Inflammatory macrophage treated with lipopolysaccharide for 4 hours (primary cell): ENCODE measurements around the gene ASB1.
A peak's percentile ranks its signal among the peaks of the same experiment; 100 is the strongest.

Experiments
- DNase-seq: peaks from one replicate; pipeline ENCODE4 v3.0.0-alpha.2; 2020

ASB1 gene

DNA sequence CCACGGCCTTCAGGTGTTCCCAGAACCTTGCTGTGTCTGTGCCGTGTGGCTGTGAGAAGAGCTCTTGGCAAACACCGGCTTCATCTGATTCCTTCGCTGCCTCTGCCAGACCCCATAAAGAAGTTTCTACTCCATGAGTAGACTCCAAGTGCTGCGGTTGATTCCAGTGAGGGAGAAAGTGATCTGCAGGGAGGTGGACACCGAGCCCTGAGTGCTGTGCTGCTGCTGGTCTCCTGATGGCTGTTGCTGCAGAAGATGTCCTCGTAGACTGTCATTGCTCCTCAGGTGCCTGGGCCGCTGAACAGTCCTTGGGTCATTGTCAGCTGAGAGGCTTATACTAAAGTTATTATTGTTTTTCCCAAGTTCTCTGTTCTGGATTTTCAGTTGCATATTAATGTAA lies 19.6 kb downstream of the ASB1 start:
- DNase-seq: no peak

DNA sequence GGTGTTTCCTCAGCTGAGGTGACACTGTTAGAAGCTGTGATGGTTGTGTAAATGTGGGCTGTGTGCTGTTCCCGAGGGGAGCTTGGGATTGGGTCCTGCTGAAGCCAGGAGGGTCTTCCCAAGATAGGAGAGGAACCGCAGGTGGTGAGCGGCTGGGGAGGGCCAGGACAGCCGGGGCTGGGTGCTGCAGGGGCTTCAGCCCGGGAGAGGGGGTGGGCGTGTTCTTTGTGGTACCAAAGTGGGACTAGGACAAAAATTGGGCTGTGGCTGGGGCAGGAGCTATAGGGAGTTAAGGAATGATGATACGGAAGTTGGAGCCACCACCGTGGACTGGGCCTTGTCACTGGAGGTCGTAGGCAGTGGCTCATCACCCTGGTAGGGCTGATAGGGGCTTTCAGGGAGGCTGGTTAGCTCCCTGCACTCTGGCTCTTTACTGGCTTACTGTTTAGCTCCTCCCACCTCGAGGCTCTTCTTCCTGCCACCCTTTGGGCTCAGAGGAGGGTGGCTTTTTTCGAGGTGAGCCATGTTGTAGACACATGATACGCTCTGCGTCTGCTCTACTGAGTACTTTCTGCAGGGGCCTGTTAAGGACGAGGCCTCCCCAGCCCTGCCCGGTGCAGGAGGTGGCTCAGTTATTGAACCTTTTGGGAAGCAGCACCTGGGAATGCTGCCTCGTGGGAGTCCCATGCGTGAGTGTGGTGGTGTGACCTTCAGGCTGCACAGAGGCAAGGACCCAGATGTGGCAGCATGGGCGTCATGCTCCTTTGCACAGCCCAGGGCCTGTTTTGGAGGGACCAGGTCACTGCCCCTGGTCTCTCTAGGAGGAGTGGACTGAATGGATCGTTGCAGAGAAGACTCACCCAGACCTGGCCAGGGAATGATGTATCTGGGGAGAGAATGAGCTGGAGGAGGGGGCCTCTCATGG lies 21.6 kb downstream of the ASB1 start:
- DNase-seq: no peak

GRCh38 chr2:238449241-238449640 lies 22.5 kb downstream of the ASB1 start:
- DNase-seq: no peak

- DNase-seq: peak; percentile 70
These were observed 23.2 kb downstream of the ASB1 start for GRCh38 chr2:238449909-238450417.

GRCh38 chr2:238450440-238450861 lies 23.7 kb downstream of the ASB1 start:
- DNase-seq: no peak

- DNase-seq: no peak
These were observed 27.1 kb downstream of the ASB1 start for GRCh38 chr2:238453842-238454241.

DNA sequence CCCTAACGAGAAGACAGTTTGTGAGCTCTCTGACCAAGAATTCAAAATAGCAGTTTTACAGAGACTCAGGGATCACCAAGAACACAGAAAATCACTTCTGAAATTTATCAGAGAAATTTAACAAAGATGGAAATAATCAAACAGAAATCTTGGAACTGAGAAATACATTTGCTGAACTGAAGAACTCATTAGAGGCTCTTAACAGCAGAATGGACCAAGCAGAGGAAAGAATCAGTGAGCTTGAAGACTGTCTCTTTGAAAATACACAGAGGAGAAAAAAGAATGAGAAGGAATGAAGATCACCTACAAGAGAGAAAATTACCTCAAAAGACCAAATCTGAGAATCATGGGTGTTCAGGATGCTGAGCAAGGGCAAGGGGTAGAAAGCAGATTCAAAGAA lies 29.7 kb downstream of the ASB1 start:
- no peak for DNase-seq

GRCh38 chr2:238456970-238457926 lies 30.5 kb downstream of the ASB1 start:
- DNase-seq: no peak

- DNase-seq: no peak
These were observed 31.2 kb downstream of the ASB1 start for GRCh38 chr2:238457927-238458324.

- DNase-seq: no peak
These were observed 31.9 kb downstream of the ASB1 start for GRCh38 chr2:238458651-238459050.

DNA sequence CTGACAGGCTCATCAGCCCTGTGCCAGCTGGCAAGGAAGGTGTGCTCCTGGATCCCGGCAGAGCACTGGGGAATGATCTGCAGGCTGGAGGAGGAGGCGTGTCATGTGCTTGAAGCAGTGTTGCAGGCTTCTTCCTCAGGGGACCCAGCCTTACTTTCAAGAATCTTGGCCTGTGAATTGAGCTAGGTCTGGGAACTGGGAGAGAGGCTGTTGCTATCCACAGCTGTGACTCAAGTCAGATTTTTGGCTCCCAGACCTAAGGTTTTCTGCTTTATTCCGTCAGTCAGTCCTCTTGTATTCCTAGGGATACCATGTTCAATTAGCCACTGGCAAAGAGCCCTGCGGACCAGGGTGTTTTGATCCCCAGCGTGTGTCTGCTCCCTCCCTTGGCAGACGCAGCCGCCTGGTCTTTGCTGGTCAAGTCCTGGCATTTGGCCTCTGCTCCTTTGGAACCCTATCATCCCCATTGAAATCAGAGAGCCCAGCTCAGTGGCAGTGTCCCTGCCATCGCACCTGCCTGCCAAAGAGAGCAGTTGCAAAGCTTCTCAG lies 32.4 kb downstream of the ASB1 start:
- no peak for DNase-seq

DNA sequence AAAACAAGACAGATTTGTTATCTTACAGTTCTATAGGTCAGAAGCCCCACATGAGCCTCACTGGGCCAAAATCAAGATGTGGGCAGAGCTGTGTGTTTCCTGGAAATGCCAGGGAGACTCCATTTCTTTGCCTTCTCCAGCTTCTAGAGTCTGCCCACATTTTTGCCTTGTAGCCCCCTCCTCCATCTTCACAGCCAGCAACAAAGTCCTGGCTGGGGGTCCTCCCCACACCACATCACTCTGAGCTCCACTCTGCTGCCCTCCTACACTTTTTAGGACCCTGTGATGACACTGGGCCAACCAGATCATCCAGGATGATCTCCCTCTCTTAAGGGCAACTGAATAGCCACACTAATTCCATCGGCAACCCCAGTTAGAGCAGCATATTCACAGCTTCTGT lies 34.3 kb downstream of the ASB1 start:
- no peak for DNase-seq

- DNase-seq: no peak
These were observed 34.8 kb downstream of the ASB1 start for GRCh38 chr2:238461491-238461890.

DNA sequence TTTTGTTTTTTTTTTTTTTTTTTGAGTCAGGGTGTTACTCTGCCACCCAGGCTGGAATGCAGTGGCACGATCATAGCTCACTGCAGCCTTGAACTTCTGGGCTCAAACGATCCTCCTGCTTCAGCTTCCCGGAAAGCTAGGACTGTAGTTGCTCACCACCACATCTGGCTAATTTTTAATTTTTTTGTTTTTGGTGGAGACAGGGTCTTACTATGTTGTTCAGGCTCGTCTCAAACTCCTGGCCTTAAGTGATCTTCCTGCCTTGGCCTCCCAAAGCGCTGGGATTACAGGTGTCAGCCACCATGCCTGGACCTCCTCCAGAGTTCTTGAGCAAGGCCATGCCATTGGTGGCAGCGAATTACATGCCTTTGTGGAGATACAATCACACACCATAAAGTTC lies 35.2 kb downstream of the ASB1 start:
- DNase-seq: no peak

- peak; percentile 60 for DNase-seq
These were observed 36.2 kb downstream of the ASB1 start for GRCh38 chr2:238462782-238463396.

DNA sequence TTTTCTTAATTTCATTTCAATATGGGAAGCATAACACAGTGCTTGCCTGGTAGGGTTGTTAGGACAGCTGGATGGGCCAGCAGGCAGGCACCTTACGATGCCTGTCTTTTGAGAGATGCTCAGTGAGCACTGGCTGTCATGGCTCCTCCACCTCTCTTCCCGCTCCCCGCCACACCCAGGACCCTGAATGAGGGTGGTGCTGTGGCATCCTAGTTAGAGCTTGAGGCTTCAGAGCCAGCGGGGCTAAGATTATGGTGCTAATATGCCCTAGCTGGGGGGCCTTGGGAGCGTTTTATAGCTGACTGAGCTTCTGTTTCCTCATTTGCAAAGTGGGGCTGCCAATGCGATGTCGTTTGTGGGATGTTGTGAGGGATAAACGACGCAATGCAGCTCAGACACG lies 37.7 kb downstream of the ASB1 start:
- no peak for DNase-seq

- DNase-seq: no peak
These were observed 38.9 kb downstream of the ASB1 start for GRCh38 chr2:238465487-238466242.

- no peak for DNase-seq
These were observed 39.6 kb downstream of the ASB1 start for GRCh38 chr2:238466243-238466756.

GRCh38 chr2:238467062-238467461 lies 40.3 kb downstream of the ASB1 start:
- no peak for DNase-seq

DNA sequence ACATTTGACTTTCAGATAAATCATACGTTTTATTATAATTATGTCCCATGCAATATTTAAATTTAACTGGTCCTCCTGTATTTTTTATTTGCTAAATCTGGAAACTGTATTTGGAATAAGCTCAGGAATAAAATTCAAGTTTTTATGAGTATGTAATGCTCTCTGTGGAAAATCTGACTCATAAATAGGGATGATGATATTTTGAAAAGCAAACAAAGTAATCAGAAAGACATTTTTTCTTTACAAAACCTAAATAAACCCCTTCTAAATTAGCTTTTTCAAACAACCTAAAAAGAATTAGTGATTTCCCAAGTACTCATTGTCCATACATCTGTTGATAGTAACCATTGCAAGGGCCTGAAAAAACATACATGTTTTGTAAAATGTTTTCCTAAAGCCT lies 41.1 kb downstream of the ASB1 start:
- DNase-seq: no peak

DNA sequence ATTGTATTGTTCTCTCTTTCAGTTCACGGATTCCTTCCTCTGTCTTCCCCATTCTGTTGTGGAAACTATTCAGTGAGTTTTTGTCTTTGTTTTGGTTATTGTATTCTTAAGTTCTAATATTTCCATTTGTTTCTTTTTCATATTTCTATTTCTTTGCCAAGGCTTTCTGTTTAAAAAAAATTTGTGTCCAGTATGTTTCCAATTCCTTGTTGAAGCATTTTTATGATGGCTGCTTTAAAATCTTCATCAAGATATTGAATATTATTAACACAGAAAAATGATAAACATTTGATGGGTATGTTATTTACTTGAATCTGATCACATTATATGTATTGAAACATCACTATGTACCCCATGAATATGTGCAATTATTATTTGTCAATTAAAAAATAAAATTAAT lies 42.4 kb downstream of the ASB1 start:
- no peak for DNase-seq

DNA sequence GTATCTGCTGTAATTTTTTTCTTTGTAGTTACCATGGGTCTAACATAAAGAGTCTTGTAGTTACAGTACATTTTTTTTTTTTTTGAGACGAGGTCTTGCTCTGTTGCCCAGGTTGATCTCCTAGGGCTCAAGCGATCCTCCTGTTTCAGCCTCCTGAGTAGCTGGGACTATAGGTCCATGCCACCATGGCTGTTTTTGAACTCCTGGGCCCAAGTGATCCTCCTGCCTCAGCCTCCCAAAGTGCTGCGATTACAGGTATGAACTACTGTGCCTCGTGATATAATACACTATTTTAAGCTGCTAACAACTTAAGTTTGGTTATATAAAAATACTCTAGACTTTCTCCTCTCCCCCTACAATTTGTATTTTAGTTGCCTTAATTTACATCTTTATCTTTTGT lies 46.3 kb downstream of the ASB1 start:
- no peak for DNase-seq
